GM12872 (cell line): ENCODE measurements around the gene ARHGAP35.
A peak's percentile ranks its signal among the peaks of the same experiment; 100 is the strongest.

Experiments
- TF ChIP-seq, protein P1 (sequence below): IDR thresholded peaks from 3 replicates; pipeline ENCODE4 v1.5.1; 2011; ENCODE audit warnings: low read depth, mild to moderate bottlenecking, low read length, moderate library complexity; ENCODE audit not compliant: insufficient read depth

Gene ARHGAP35

DNA sequence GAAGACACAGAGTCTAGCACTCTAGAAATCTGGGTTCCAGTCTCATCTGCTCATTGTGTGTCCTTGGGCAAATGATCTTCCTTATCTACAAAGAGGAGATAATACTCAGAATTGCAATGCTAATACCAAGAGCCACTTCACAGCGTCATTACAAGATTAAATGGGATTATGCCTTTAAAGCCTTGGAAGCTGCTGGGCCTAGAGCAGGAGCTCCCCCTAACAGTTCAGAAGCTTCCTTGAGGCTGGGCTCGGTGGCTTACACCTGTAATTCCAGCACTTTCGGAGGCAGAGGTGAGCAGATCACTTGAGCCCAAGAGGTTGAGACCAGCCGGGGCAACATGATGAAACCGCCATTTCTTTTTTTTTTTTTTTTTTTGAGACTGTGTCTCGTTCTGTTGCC is 37.7 kb upstream of the ARHGAP35 start:
- TF ChIP-seq, protein P1, sequence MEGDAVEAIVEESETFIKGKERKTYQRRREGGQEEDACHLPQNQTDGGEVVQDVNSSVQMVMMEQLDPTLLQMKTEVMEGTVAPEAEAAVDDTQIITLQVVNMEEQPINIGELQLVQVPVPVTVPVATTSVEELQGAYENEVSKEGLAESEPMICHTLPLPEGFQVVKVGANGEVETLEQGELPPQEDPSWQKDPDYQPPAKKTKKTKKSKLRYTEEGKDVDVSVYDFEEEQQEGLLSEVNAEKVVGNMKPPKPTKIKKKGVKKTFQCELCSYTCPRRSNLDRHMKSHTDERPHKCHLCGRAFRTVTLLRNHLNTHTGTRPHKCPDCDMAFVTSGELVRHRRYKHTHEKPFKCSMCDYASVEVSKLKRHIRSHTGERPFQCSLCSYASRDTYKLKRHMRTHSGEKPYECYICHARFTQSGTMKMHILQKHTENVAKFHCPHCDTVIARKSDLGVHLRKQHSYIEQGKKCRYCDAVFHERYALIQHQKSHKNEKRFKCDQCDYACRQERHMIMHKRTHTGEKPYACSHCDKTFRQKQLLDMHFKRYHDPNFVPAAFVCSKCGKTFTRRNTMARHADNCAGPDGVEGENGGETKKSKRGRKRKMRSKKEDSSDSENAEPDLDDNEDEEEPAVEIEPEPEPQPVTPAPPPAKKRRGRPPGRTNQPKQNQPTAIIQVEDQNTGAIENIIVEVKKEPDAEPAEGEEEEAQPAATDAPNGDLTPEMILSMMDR = no peak

DNA sequence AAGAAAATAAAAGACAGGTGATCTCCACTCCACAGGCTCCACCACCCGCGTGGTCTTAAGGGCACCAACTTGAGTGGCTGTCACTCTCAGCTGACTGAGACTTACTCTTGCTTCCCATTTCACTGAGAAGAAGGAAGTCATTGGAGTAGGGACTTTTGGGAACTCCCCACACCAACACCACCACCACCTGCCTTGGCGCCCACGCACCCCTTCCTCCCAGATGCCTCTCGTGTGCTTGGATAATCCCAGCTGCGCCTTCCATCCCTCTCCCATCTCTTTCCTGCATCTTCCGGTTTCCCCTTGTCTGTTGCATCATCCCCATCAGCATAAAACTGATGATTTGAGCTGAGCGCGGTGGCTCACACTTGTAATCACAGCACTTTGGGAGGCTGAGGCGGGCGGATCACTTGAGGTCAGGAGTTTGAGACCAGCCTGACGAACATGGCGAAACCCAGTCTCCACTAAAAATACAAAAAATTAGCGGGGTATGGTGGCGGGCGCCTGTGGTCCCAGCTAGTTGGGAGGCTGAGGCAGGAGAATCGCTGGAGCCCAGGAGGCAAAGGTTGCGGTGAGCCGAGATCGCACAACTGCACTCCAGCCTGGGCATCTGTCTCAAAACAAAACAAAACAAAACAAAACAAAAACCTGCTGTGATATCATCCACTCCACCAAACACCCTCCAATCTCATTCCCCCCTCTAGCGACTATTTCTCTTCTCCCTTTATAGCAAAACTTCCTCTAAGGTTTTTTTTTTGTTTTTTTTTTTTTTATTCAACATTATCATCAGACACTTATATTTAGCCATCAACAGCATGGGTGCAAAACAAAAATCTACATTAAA is 35.7 kb upstream of the ARHGAP35 start:
- TF ChIP-seq, protein P1 = 0 out of 3 replicates have a peak, but pooled peaks have one; percentile 8

DNA sequence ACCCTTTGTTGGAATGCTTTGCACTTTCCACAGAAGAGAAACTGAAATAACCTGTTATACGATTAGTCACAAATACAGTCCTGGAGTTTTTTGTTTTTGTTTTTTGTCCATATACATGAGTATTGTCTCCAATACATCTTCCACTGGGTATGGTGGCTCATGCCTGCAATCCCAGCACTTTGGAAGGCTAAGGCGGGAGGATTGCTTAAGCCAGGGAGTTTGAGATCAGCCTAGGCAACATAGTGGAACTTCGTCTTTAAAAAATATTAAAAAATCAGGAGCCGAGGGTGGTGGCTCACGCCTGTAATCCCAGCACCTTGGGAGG is 35.1 kb upstream of the ARHGAP35 start:
- TF ChIP-seq, protein P1 = no peak

DNA sequence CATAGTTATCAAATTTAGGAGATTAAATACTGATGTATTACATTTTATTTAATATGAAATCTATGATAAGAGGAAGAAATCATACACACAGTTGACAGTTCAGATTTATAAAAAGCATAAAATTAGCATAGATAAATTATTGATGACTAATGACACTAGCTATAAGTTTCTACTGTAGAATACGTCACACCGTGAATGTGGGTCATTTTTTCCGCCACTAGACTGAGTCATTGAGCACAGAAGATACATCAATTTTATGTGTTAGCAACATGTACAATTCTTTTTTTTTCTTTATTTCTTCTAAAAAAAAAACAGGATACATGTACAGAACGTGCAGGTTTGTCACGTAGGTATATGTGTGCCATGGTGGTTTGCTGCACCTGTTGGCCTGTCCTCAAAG is 32.3 kb upstream of the ARHGAP35 start:
- TF ChIP-seq, protein P1 = no peak

GRCh38 chr19:46830864-46831263 is 29.9 kb upstream of the ARHGAP35 start:
- TF ChIP-seq, protein P1 = no peak

DNA sequence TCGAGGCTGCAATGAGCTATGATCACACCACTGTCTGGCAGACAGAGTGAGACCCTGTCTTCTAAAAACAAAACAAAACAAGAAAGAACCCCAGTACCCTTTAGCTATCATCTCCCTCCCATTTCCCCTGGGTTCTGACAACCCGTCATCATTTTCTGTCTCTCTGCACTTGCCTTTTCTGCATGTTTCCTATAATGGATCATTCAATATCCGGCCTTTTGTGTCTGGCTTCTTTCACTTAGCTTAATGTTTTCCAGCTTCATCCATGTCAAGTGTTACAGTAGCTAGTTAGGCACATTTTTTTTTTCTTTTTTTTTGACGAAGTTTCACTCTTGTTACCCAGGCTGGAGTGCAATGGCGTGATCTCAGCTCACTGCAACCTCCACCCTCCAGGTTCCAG is 26.7 kb upstream of the ARHGAP35 start:
- TF ChIP-seq, protein P1 = no peak

DNA sequence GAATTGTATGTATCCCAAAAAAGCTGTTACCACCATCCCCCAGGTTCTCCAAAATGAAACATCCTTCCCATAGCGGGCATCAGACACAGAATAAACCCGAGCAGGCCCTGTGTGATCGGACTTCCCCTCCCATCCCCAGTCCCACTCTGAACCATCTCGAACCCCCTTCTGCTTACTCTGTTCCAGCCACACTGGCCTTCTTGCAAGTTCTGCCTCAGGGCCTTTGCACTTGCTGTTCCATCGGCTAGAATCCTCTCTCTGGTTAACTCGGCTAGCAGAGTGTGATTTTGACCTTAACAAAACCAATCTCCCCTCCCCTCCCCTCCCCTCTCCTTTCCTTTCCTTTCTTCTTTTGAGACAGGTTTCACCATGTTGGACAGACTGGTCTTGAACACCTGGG is 25.8 kb upstream of the ARHGAP35 start:
- TF ChIP-seq, protein P1 = no peak

GRCh38 chr19:46838160-46838559 is 22.6 kb upstream of the ARHGAP35 start:
- TF ChIP-seq, protein P1 = no peak
